GM21526 (cell line): Measurements from ENCODE around the gene ARHGAP9.

Experiments
- ATAC-seq: cut with Tn5 transposase; IDR thresholded peaks from one replicate; pipeline ENCODE4 v1.9.1; 2021; ENCODE audit warnings: moderate library complexity; ENCODE audit not compliant: unreplicated experiment, low FRiP score

The ARHGAP9 gene

DNA sequence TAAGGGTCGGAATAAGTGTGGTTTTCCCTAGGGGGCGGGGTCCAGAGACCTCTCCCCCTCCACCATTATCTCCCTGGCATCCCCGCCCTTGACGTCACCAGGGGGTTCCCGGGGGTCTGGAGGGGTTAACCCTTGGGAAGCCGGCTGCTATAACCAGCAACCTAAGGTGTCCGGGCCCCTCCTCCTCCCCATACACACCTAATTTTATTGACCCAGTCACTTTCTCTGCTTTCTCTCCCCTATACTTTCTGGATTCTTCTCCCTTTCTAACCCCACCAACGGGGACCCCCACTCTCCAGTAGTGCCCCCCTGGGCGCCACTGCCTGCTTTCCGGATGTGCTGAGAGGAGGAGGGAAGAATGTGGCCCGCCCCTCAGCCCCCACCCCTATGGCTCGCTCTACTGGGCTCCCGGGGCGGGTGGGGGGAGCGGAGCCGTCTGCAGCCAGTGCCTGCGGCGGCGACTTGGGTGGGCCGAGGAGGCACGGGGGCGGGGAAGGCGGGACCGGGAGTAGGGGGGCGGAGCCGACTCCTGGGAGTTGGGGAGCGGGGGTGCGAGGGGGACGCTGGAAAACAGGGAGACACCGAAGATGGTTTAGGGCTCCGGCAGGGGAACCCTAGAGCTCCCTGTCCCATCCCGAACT is 18.3 kb downstream of the ARHGAP9 start:
- ATAC-seq, result no peak

DNA sequence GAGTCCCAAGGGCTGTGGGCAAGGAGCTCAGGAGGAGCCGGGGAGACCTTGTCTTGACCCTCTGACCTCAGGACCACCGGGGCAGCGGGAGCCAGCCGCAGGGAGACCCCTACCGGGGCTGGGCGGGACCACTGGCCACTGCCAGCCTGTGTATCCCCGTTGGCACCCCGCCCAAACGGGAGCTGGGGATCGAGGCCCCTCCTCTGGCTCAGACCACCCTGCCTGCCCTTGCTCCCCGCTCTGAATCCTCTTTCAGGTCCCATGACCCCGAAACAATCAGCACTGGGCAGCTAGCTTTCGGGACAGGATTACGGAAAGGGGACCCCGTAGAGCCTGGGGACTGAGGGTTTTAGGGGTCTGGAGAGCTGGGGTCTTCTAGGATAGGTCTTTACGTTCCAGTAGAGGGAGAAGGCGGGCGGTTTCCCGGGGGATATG is 18.8 kb downstream of the ARHGAP9 start:
- ATAC-seq, result no peak

DNA sequence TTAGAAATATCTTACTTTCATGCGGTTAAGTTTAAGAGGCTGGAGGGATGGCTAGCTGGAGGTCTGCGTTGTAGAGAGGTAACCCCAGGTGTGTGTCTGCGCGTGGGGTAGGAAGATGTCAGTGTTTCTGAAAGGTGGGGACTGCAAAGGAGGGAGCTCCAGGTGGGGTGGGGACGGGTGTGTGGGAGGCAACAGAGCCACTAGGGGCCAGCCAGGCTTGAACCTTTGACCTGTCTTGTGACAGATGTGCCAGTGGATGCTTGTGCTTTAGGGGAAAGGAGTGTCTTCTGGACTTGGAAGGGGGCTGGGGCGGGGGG is 19.2 kb downstream of the ARHGAP9 start:
- no peak for ATAC-seq

DNA sequence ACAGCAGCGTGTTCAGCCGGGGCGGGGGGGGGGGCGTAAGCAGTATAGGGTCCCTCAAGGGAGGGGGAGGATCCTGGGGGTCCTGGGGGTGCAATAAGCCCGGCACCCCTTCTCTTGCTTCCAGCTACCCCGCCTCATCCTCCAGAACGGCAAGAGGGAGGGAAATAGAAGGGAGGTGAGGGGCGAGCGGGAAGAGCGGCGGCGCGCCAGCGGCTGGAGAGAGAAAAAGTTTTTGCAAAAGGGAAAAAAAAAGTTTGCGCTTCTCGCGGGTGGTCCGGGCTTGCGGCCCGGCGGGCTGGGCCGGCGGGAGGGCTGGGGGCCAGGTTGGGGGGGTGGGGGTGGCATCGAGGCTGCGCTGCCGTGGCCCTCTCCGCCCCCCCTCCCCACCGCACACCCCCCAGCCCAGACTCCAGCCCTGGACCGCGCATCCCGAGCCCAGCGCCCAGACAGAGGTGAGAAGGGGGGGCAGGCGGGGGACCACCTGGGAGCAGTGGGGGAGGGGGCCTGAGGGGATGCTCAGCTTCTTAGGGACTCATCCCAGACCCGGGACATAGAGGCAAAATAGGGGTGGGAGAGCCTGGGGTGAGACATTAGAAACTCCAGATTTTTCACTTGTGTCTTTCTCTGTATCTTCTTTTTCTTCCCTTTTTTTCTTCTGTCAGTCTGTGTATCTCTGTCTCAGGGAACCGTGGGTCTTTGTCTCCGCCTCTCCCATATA is 19.8 kb downstream of the ARHGAP9 start, which contains the start of gene GLI1:
Gene GLI1 (plus strand): TSS at position 36 of the 718 bp plus-strand sequence. CDS start 3,907 bp downstream, outside the sequence.
- no peak for ATAC-seq

DNA sequence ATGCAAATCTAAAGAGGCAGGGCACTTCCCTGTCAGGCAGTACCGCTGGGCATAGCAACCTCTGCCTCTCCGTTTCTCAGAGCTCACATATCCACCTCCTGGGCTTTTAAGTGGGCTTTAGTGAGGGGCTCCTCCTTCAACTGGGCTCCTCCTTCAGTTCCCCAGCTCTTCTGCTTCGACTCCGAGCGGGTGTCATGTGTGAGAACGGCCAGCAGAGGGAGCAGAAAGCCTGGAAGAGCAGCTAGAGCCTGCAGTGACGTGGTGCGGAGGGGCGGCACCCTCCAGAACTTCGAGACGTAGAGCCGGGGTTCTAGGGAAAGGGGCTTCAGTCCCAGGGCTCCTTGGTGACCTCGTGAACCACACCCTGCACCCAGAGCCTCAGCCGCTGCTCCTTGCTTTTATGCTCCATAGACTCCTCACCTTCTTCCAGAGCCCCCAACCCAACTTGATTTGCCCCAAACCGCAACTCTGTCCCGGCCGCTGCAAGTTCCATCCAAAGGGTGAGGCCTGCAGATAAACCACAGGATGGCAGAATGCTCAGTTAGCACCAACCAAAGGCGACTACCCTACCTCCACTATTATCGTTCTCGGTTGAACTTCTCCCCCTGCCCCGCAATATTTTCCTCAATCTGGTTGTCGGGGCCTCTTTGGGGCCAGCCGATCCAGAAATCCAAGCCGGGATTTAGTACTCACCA is 20.5 kb downstream of the ARHGAP9 start:
- ATAC-seq, result peak; percentile 54

DNA sequence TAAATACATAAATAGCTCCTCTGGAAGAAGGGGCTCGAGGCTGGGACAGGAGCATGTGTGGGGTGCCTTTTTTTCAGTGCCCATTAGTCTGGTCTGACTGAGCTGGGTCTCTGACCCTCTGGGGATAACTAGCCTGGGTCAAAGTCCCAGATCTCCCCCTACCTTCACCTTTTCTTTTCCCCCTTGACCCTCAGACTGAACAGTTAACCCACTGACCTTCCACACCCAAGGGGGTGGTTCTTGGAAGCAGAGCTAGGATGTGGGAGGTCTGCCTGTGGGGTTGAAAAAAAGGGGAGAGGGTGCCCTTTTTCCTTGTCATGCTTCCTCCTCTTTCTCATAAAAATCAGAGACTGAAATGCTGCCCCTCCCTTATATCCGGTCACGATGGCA is 21.0 kb downstream of the ARHGAP9 start:
- ATAC-seq, result no peak

DNA sequence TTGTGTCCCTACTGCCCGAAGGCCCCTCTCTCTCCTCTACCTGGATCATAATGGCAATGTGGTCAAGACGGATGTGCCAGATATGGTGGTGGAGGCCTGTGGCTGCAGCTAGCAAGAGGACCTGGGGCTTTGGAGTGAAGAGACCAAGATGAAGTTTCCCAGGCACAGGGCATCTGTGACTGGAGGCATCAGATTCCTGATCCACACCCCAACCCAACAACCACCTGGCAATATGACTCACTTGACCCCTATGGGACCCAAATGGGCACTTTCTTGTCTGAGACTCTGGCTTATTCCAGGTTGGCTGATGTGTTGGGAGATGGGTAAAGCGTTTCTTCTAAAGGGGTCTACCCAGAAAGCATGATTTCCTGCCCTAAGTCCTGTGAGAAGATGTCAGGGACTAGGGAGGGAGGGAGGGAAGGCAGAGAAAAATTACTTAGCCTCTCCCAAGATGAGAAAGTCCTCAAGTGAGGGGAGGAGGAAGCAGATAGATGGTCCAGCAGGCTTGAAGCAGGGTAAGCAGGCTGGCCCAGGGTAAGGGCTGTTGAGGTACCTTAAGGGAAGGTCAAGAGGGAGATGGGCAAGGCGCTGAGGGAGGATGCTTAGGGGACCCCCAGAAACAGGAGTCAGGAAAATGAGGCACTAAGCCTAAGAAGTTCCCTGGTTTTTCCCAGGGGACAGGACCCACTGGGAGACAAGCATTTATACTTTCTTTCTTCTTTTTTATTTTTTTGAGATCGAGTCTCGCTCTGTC is 22.8 kb downstream of the ARHGAP9 start:
- no peak for ATAC-seq

DNA sequence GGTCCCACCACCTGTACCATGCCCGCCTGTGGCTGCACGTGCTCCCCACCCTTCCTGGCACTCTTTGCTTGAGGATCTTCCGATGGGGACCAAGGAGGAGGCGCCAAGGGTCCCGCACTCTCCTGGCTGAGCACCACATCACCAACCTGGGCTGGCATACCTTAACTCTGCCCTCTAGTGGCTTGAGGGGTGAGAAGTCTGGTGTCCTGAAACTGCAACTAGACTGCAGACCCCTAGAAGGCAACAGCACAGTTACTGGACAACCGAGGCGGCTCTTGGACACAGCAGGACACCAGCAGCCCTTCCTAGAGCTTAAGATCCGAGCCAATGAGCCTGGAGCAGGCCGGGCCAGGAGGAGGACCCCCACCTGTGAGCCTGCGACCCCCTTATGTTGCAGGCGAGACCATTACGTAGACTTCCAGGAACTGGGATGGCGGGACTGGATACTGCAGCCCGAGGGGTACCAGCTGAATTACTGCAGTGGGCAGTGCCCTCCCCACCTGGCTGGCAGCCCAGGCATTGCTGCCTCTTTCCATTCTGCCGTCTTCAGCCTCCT is 23.4 kb downstream of the ARHGAP9 start:
- no peak for ATAC-seq

DNA sequence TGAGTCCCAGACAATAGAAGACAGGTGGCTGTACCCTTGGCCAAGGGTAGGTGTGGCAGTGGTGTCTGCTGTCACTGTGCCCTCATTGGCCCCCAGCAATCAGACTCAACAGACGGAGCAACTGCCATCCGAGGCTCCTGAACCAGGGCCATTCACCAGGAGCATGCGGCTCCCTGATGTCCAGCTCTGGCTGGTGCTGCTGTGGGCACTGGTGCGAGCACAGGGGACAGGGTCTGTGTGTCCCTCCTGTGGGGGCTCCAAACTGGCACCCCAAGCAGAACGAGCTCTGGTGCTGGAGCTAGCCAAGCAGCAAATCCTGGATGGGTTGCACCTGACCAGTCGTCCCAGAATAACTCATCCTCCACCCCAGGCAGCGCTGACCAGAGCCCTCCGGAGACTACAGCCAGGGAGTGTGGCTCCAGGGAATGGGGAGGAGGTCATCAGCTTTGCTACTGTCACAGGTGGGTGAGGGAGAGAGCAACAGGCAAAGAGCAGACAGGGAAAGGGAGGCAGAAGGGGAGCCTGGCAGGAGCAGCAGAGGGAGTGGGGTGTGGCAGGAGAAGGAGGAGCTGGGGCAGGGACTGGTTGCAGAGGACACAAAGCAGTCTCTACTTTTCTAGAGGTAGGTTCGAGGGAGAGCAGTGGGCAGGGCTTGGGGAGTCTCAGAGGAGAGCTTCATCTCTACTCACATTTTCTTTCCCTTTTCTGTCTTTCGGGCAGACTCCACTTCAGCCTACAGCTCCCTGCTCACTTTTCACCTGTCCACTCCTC is 24.1 kb downstream of the ARHGAP9 start:
- no peak for ATAC-seq

DNA sequence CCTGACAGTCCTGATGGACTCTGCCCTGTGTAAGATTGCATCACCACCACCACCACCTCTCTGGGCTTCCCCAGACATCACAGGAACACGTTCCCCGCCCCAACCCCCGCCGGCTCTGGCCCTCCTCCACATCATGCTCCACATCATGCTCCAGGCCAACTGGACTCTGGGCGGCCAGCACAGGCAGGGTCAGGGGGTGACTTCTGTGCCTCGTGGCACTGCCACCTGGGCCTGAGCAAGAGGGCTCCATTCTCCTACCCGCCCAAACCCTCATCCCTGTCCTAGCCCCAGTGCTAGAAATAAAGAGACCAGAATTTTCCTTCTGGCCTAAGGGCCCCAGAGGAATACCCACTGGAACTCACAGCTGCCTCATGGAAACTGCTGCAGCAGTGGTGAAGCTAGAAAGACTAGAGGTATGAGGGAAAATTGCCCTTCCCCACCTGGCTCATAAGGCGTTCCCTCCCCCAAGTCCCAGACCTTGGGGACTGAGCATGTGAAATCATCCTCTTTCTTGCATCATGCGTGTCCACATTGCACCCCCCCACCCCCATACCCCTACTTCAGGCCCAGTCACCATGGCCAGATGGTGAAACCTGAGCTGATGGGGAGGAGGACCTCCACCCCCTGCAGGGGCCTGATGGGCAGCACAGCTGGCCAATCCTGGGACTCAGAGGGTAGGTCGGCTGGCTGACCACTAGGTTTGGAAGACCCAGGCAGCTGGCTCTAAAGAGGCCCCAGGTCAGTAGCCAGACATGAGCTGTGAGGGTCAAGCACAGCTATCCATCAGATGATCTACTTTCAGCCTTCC is 24.9 kb downstream of the ARHGAP9 start, which contains the start of gene INHBE:
Gene INHBE (plus strand): TSS at position 742 of the 808 bp plus-strand sequence. CDS start 230 bp downstream, outside the sequence.
- ATAC-seq, result no peak

DNA sequence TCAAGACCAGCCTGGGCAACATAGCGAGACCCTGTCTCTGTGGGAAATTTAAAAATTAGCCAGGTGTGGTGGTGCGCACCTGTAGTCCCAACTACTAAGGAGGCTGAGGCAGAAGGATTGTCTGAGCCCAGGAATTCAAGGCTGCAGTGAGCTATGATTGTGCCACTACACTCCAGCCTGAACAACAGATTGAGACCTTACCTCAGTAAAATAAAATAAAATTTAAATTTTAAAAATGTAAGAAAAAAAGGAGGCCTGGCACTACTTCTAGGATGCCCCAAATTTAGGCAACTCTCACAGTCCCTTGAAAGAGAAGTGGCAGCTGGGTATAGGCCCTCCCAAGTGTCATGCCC is 25.5 kb downstream of the ARHGAP9 start:
- no peak for ATAC-seq

DNA sequence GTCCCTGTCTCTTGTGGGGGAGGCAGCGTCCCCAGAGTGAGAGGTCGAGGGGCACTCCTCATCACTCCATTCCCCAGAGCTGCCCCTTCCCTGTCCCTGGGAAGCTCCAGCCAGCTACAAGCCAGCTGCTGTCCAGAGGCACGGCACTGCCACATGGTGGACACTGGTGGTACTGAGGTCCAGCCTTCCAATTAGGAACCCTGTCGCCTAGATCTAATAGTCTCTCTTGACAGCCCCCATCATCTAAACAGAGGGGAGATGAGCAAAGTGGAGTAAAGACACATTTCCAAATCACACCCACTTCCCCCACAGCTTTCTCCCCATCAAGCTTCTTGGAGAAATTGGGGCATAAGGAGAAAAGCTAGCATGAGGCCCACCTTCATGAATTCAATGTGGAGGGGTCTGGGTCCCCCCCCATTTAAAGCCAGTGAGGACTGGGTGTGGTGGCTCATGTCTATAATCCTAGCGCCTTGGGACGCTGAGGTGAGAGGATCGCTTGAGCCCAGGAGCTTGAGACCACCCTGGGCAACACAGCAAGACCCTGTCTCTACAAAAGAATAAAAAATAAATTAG is 26.6 kb downstream of the ARHGAP9 start:
- ATAC-seq, result no peak

DNA sequence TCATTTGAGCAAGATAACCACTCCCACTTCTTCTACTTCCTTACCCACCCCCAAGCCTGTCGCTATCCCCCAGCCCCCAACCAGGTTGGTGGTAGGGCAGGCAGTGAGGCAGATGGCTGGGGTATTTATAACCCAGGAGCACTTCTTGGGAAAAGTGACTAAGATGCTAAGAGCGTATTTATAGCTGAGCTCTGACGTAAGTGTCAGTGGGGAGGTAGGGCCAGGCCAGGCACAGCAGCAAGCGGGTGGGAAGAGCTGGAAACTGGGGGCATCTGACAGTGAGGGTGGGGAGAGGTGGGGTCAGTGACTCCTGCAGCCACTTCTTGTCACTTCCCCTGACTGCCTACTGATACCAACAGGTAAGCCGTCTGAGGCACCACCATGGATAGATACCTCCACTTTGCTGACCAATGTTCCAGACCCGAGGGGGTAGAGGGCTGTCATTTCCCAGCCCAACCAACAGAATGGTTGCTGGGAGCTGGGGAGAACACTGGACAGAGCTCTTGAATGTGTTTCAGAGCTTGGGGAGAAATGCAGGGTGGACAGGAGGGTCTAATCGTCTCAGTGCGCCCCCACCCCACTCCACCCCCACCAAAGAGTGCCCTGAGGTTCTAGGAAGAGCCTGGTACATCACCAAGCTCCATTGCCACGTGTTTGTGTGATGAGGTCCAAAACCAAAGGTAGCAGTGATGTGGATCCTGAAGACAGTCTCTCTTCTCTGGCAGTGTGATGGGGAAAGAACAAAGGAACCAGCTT is 27.3 kb downstream of the ARHGAP9 start:
- ATAC-seq, result no peak

DNA sequence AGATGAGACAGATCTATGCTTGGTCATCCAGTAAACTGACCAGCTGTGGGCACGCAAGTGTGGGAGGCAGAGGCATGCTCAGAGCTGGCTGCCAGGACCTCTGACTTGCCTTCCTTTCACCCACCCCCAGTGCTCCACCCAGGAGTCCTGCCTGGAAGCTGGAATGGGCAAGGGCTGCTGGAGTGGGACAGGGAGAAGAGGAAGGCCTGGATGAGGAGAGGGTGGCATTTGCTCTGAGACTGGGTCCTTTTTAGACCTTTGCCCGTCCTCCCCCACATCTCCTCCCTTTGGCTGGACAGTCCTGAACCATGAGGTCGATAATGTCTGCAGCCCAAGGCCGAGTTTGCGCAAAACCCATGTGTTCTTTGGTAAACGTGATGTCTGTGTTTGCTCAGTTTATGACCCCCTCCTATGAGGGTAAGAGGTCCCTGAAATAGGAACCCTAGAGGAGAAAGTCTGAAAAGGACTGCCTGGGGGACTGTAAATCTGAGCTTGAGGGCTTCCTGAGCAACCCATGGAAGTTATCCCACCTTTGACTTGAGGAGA is 28.4 kb downstream of the ARHGAP9 start:
- ATAC-seq, result no peak

DNA sequence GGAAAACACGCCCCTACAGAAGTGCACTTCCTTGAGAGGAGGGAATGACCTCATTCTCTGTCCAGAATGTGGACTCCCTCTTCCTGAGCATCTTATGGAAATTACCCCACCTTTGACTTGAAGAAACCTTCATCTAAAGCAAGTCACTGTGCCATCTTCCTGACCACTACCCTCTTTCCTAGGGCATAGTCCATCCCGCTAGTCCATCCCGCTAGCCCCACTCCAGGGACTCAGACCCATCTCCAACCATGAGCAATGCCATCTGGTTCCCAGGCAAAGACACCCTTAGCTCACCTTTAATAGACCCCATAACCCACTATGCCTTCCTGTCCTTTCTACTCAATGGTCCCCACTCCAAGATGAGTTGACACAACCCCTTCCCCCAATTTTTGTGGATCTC is 29.6 kb downstream of the ARHGAP9 start:
- no peak for ATAC-seq

DNA sequence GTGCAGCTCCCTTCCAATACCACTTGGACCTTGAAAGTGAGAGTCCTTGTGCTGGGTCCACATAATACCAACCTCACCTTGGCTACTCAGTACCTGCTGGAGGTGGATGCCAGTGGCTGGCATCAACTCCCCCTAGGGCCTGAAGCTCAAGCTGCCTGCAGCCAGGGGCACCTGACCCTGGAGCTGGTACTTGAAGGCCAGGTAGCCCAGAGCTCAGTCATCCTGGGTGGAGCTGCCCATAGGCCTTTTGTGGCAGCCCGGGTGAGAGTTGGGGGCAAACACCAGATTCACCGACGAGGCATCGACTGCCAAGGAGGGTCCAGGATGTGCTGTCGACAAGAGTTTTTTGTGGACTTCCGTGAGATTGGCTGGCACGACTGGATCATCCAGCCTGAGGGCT is 30.3 kb downstream of the ARHGAP9 start:
- ATAC-seq, result no peak

DNA sequence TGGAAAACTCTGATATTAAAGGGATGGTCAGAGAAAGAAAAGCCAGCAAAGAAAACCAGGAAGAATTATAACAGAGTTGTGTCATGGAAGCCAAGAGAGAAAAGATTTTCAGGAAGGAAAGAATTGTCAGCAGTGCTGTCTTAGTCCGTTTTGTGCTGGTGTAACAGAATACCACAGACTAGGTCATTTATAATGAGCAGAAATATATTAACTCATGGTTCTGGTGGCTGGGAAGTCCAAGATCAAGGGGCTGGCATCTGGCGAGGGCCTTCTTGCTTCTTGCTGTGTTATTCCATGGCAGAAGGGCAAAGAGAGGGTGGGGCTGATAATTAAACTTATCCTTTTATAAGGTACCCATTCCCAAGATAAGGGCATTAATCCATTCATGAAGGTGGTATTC is 31.0 kb downstream of the ARHGAP9 start:
- no peak for ATAC-seq
